SK-N-SH treated with all-trans-retinoic acid at 6 μM for 48 hours (cell line): ENCODE data around the gene CPT1C.

ENCODE experiments used
- ATAC-seq: fragments of 200-7000 bp; cut with Tn5 transposase; 3 replicates; pipeline ENCODE4 v1.9.1; 2020; ENCODE audit warnings: mild to moderate bottlenecking, moderate library complexity
- ARNTL ChIP-seq: fragments of 450-650 bp; formaldehyde crosslinking; IDR thresholded peaks from 2 replicates; pipeline ENCODE4 v1.5.0; 2020; ENCODE audit warnings: low read depth, mild to moderate bottlenecking, moderate library complexity, borderline replicate concordance
- BACH2 ChIP-seq: fragments of 250-450 bp; sonication (Bioruptor Pico); IDR thresholded peaks from 2 replicates; pipeline ENCODE4 v1.9.0; 2021; ENCODE audit warnings: mild to moderate bottlenecking, borderline replicate concordance
- CREB5 ChIP-seq: fragments of 250-450 bp; sonication (Bioruptor Pico); IDR thresholded peaks from 2 replicates; pipeline ENCODE4 v1.5.1; 2020; ENCODE audit warnings: low read depth, mild to moderate bottlenecking, moderate library complexity
- CSDC2 ChIP-seq: fragments of 250-450 bp; sonication (Bioruptor Pico); IDR thresholded peaks from 2 replicates; pipeline ENCODE4 v1.5.0; 2020; ENCODE audit warnings: mild to moderate bottlenecking, moderate library complexity
- ESRRG ChIP-seq: fragments of 250-450 bp; sonication (Bioruptor Pico); IDR thresholded peaks from 2 replicates; pipeline ENCODE4 v1.6.1; 2021; ENCODE audit warnings: mild to moderate bottlenecking
- GLIS3 ChIP-seq: fragments of 250-450 bp; sonication (Bioruptor Pico); IDR thresholded peaks from 2 replicates; pipeline ENCODE4 v1.5.0; 2020; ENCODE audit warnings: mild to moderate bottlenecking, moderate library complexity
- ISL1 ChIP-seq: fragments of 250-450 bp; sonication (Bioruptor Pico); IDR thresholded peaks from 2 replicates; pipeline ENCODE4 v2.1.2; 2022; ENCODE audit warnings: mild to moderate bottlenecking, moderate library complexity
- OSR1 ChIP-seq: fragments of 250-450 bp; sonication (Bioruptor Pico); IDR thresholded peaks from 2 replicates; pipeline ENCODE4 v1.8.0; 2022; ENCODE audit warnings: moderate library complexity, mild to moderate bottlenecking, inconsistent platforms
- PATZ1 ChIP-seq: fragments of 250-450 bp; sonication (Bioruptor Pico); IDR thresholded peaks from 2 replicates; pipeline ENCODE4 v1.8.0; 2020; ENCODE audit warnings: mild to moderate bottlenecking, moderate library complexity, borderline replicate concordance
- PPARA ChIP-seq: fragments of 250-450 bp; sonication (Bioruptor Pico); IDR thresholded peaks from 2 replicates; pipeline ENCODE4 v1.5.0; 2020; ENCODE audit warnings: mild to moderate bottlenecking, borderline replicate concordance
- RARB ChIP-seq: fragments of 250-450 bp; sonication (Bioruptor Pico); IDR thresholded peaks from 2 replicates; pipeline ENCODE4 v1.8.0; 2021; ENCODE audit warnings: mild to moderate bottlenecking, moderate library complexity
- SNAI2 ChIP-seq: fragments of 250-450 bp; sonication (Bioruptor Pico); IDR thresholded peaks from 2 replicates; pipeline ENCODE4 v1.5.0; 2020; ENCODE audit warnings: mild to moderate bottlenecking, moderate library complexity
- TCF4 ChIP-seq: fragments of 250-450 bp; sonication (Bioruptor Pico); IDR thresholded peaks from 2 replicates; pipeline ENCODE4 v1.8.0; 2021; ENCODE audit warnings: mild to moderate bottlenecking, moderate library complexity, borderline replicate concordance
- TOX ChIP-seq: fragments of 250-450 bp; sonication (Bioruptor Pico); IDR thresholded peaks from 2 replicates; pipeline ENCODE4 v1.8.0; 2021; ENCODE audit warnings: mild to moderate bottlenecking, moderate library complexity, borderline replicate concordance
- ZC3H10 ChIP-seq: fragments of 250-450 bp; sonication (Bioruptor Pico); IDR thresholded peaks from 2 replicates; pipeline ENCODE4 v1.5.1; 2021; ENCODE audit warnings: mild to moderate bottlenecking, moderate library complexity
- ZFP3 ChIP-seq: fragments of 250-450 bp; sonication (Bioruptor Pico); IDR thresholded peaks from 2 replicates; pipeline ENCODE4 v1.5.0; 2020; ENCODE audit warnings: mild to moderate bottlenecking, moderate library complexity
- ZFP30 ChIP-seq: fragments of 450-650 bp; formaldehyde crosslinking; IDR thresholded peaks from 2 replicates; pipeline ENCODE4 v1.5.0; 2022; ENCODE audit warnings: mild to moderate bottlenecking, moderate library complexity
- ZNF565 ChIP-seq: fragments of 450-650 bp; formaldehyde crosslinking; conservative IDR thresholded peaks from 2 replicates; pipeline ENCODE4 v1.5.0; 2020; ENCODE audit warnings: low read depth, mild to moderate bottlenecking, moderate library complexity
- ZNF70 ChIP-seq: fragments of 450-650 bp; formaldehyde crosslinking; IDR thresholded peaks from 2 replicates; pipeline ENCODE4 v1.5.0; 2020; ENCODE audit warnings: mild to moderate bottlenecking, moderate library complexity
- ZNF8 ChIP-seq: fragments of 450-650 bp; formaldehyde crosslinking; IDR thresholded peaks from 2 replicates; pipeline ENCODE4 v1.5.0; 2020; ENCODE audit warnings: mild to moderate bottlenecking, moderate library complexity
- TF ChIP-seq, protein P1 (sequence below): fragments of 250-450 bp; sonication (Bioruptor Pico); IDR thresholded peaks from 2 replicates; pipeline ENCODE4 v1.8.0; 2021; ENCODE audit warnings: low read depth, mild to moderate bottlenecking, moderate library complexity, borderline replicate concordance
- TF ChIP-seq, protein P2 (sequence below): fragments of 250-450 bp; sonication (Bioruptor Pico); IDR thresholded peaks from 2 replicates; pipeline ENCODE4 v1.5.1; 2021; ENCODE audit warnings: mild to moderate bottlenecking, moderate library complexity
- TF ChIP-seq, protein P3 (sequence below): fragments of 250-450 bp; sonication (Bioruptor Pico); IDR thresholded peaks from 2 replicates; pipeline ENCODE4 v1.5.0; 2020; ENCODE audit warnings: mild to moderate bottlenecking, moderate library complexity

The CPT1C gene

DNA sequence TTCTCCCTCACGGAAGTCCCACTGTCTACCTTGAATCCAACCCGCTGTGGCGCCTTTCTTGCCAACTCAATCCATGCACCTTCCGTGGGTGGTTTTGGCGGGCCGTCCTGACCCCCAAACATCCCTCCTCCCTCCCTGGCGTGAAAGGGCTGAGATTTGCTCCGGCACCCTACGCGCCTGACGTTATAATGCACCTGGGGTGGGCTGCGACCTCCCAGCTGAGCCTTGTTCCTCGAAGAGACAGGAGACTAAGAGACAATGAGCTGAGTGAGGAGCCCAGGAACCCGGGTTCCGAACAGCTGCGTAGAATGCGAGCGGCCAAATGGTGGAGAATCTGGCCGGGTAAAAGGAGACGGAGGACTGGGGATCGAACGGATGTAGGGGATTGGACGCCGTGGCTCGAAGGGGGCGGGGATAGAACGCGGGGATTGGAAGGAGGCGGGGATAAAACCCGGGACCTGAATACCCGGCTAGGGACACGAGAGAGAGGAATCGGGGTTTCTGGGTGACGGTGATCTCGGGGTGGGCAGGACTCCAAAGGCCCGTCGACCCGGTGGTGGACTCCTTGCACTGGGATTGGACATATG, at the start of gene CPT1C:
CPT1C (plus strand) TSS at position 461 of the 587 bp plus-strand sequence. CDS start 1,137 bp downstream, outside the sequence.
- TF ChIP-seq ZFP30: no peak
- TF ChIP-seq ESRRG: no peak
- TF ChIP-seq ZC3H10 (CRISPR knock-in tag): no peak
- TF ChIP-seq, protein P1, sequence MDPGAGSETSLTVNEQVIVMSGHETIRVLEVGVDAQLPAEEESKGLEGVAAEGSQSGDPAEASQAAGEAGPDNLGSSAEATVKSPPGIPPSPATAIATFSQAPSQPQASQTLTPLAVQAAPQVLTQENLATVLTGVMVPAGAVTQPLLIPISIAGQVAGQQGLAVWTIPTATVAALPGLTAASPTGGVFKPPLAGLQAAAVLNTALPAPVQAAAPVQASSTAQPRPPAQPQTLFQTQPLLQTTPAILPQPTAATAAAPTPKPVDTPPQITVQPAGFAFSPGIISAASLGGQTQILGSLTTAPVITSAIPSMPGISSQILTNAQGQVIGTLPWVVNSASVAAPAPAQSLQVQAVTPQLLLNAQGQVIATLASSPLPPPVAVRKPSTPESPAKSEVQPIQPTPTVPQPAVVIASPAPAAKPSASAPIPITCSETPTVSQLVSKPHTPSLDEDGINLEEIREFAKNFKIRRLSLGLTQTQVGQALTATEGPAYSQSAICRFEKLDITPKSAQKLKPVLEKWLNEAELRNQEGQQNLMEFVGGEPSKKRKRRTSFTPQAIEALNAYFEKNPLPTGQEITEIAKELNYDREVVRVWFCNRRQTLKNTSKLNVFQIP (CRISPR knock-in tag): no peak
- no peak for TF ChIP-seq CSDC2 (CRISPR knock-in tag)
- TF ChIP-seq, protein P2, sequence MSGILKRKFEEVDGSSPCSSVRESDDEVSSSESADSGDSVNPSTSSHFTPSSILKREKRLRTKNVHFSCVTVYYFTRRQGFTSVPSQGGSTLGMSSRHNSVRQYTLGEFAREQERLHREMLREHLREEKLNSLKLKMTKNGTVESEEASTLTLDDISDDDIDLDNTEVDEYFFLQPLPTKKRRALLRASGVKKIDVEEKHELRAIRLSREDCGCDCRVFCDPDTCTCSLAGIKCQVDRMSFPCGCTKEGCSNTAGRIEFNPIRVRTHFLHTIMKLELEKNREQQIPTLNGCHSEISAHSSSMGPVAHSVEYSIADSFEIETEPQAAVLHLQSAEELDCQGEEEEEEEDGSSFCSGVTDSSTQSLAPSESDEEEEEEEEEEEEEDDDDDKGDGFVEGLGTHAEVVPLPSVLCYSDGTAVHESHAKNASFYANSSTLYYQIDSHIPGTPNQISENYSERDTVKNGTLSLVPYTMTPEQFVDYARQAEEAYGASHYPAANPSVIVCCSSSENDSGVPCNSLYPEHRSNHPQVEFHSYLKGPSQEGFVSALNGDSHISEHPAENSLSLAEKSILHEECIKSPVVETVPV (CRISPR knock-in tag): no peak
- no peak for TF ChIP-seq OSR1 (CRISPR knock-in tag)
- no peak for TF ChIP-seq PPARA (CRISPR knock-in tag)
- TF ChIP-seq ZNF70 (CRISPR knock-in tag): no peak
- no peak for TF ChIP-seq ARNTL (CRISPR knock-in tag)
- no peak for TF ChIP-seq ISL1 (CRISPR knock-in tag)
- TF ChIP-seq ZNF565 (CRISPR knock-in tag): no peak
- no peak for TF ChIP-seq TCF4 (CRISPR knock-in tag)
- TF ChIP-seq GLIS3 (CRISPR knock-in tag): no peak
- ATAC-seq: peak; percentile 87

DNA sequence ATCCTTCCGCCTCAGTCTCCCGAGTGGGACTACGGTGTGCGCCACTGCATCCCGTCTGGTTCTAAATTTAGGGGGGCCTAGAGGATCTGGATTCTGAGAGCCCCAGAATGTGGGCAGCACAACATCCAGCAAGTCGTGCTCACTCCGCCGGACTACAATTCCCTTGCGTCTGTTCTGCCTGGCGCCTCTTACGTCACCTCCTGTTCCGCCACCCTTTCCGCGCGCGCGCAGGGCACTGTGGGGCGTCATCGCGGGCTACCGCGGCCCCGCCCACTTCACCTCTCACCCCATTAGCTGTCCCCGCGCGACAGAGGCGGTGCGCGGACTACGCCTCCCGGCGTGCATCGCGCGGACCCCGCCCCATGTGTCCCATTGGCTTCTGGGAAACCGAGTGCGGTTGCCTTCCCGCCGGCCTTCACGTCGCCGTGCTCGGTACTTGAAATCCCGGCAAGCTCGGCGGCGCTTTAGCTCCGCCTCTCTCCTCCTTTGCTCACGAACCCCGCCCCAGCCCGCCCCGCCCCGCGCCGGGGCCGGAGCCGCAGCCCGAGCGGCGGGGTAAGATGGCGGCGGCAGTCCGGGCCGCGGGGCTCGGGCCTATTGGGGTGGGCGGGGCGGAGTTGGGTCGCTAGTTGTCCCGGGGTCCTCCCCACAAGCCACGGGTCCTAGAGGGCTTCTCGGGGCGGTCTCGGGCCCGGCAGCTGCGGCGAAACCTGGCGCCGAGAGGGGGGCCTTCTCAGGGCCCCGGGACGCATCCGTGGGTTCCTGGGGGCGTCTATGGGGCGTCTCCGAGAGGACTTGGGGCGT, 49.0 kb upstream of the CPT1C start, which contains the start of gene SCAF1:
SCAF1 (plus strand) TSS at position 522 of the 804 bp plus-strand sequence. CDS start 2,818 bp downstream, outside the sequence.
- peak; percentile 60 for ATAC-seq

More for the DNA sequence above, 49.0 kb upstream of the CPT1C start, which contains the start of gene SCAF1:
- TF ChIP-seq GLIS3 (CRISPR knock-in tag) (0 out of 2 replicates have a peak, but pooled peaks have one; percentile 34), ZNF8 (no peak), ISL1 (CRISPR knock-in tag) (no peak), ZFP3 (CRISPR knock-in tag) (0 out of 2 replicates have a peak, but pooled peaks have one; percentile 44), TOX (no peak), OSR1 (CRISPR knock-in tag) (no peak), ZNF565 (CRISPR knock-in tag) (no peak), CSDC2 (CRISPR knock-in tag) (no peak), CREB5 (CRISPR knock-in tag) (no peak), PATZ1 (CRISPR knock-in tag) (no peak), ZNF70 (CRISPR knock-in tag) (no peak), ZC3H10 (CRISPR knock-in tag) (no peak), ARNTL (CRISPR knock-in tag) (no peak), ZFP30 (no peak), BACH2 (CRISPR knock-in tag) (no peak), ESRRG (no peak), SNAI2 (no peak), RARB (CRISPR knock-in tag) (no peak), TCF4 (CRISPR knock-in tag) (no peak), PPARA (CRISPR knock-in tag) (no peak)
- TF ChIP-seq, protein P2 (CRISPR knock-in tag): no peak
- TF ChIP-seq, protein P1 (CRISPR knock-in tag): no peak
- TF ChIP-seq, protein P3, sequence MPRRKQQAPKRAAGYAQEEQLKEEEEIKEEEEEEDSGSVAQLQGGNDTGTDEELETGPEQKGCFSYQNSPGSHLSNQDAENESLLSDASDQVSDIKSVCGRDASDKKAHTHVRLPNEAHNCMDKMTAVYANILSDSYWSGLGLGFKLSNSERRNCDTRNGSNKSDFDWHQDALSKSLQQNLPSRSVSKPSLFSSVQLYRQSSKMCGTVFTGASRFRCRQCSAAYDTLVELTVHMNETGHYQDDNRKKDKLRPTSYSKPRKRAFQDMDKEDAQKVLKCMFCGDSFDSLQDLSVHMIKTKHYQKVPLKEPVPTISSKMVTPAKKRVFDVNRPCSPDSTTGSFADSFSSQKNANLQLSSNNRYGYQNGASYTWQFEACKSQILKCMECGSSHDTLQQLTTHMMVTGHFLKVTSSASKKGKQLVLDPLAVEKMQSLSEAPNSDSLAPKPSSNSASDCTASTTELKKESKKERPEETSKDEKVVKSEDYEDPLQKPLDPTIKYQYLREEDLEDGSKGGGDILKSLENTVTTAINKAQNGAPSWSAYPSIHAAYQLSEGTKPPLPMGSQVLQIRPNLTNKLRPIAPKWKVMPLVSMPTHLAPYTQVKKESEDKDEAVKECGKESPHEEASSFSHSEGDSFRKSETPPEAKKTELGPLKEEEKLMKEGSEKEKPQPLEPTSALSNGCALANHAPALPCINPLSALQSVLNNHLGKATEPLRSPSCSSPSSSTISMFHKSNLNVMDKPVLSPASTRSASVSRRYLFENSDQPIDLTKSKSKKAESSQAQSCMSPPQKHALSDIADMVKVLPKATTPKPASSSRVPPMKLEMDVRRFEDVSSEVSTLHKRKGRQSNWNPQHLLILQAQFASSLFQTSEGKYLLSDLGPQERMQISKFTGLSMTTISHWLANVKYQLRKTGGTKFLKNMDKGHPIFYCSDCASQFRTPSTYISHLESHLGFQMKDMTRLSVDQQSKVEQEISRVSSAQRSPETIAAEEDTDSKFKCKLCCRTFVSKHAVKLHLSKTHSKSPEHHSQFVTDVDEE (CRISPR knock-in tag): peak; percentile 82; the same call in 1 of the 2 replicates
